IPS-NIHi7 (cell line): ENCODE measurements around the gene MOCS1.

ENCODE experiments used
- DNase-seq: peaks from one replicate; pipeline ENCODE4 v3.0.0; 2012; ENCODE audit warnings: mixed read lengths; ENCODE audit errors: extremely low spot score

Gene MOCS1

GRCh38 chr6:39902786-39903465 is 31.3 kb downstream of the MOCS1 start:
- DNase-seq, result no peak

- no peak for DNase-seq
These were observed 32.1 kb downstream of the MOCS1 start for GRCh38 chr6:39902136-39902535.

- DNase-seq, result no peak
These were observed 32.6 kb downstream of the MOCS1 start for GRCh38 chr6:39901670-39902069.

- DNase-seq, result no peak
These were observed 33.1 kb downstream of the MOCS1 start for GRCh38 chr6:39901116-39901655.

GRCh38 chr6:39899554-39900295 is 34.5 kb downstream of the MOCS1 start:
- DNase-seq, result no peak

GRCh38 chr6:39898625-39899024 is 35.6 kb downstream of the MOCS1 start:
- DNase-seq, result no peak

- DNase-seq, result no peak
These were observed 36.6 kb downstream of the MOCS1 start for GRCh38 chr6:39897698-39898097.

GRCh38 chr6:39896701-39897100 is 37.6 kb downstream of the MOCS1 start:
- no peak for DNase-seq

GRCh38 chr6:39893286-39893685 is 41.0 kb downstream of the MOCS1 start:
- no peak for DNase-seq

- DNase-seq, result peak; percentile 89
These were observed 41.7 kb downstream of the MOCS1 start for GRCh38 chr6:39892490-39893129.

- no peak for DNase-seq
These were observed 42.3 kb downstream of the MOCS1 start for GRCh38 chr6:39891976-39892375.

GRCh38 chr6:39891353-39891752 is 42.9 kb downstream of the MOCS1 start:
- DNase-seq, result no peak

- no peak for DNase-seq
These were observed 45.0 kb downstream of the MOCS1 start for GRCh38 chr6:39889229-39889628.

- peak; percentile 55 for DNase-seq
These were observed 46.4 kb downstream of the MOCS1 start for GRCh38 chr6:39887692-39888450.

GRCh38 chr6:39886871-39887270 is 47.4 kb downstream of the MOCS1 start:
- DNase-seq, result no peak

GRCh38 chr6:39885691-39886090 is 48.6 kb downstream of the MOCS1 start:
- DNase-seq, result no peak

- DNase-seq, result no peak
These were observed 49.6 kb downstream of the MOCS1 start for GRCh38 chr6:39884696-39885095.

- DNase-seq, result no peak
These were observed 51.7 kb downstream of the MOCS1 start for GRCh38 chr6:39882531-39882899.

GRCh38 chr6:39881851-39882530 is 52.3 kb downstream of the MOCS1 start:
- DNase-seq, result no peak

GRCh38 chr6:39880594-39880993 is 53.7 kb downstream of the MOCS1 start:
- no peak for DNase-seq

- DNase-seq, result no peak
These were observed 54.7 kb downstream of the MOCS1 start for GRCh38 chr6:39879535-39879934.
